GM19324 (cell line): Measurements from ENCODE around the gene UCHL5.

ENCODE experiments used
- ATAC-seq: cut with Tn5 transposase; IDR thresholded peaks from one replicate; pipeline ENCODE4 v1.9.1; 2021; ENCODE audit warnings: mild to moderate bottlenecking, moderate library complexity; ENCODE audit not compliant: unreplicated experiment, low FRiP score

UCHL5 gene

GRCh38 chr1:193059282-193060114 lies at the start of gene UCHL5, which contains the start of gene RO60:
TSS of gene UCHL5 (minus strand) at chr1:193059360. CDS start at chr1:193059260, 100 bp downstream.
TSS of gene RO60 (plus strand) at chr1:193059612. CDS start at chr1:193069055, 9,443 bp downstream.
- peak; percentile 95 for ATAC-seq

DNA sequence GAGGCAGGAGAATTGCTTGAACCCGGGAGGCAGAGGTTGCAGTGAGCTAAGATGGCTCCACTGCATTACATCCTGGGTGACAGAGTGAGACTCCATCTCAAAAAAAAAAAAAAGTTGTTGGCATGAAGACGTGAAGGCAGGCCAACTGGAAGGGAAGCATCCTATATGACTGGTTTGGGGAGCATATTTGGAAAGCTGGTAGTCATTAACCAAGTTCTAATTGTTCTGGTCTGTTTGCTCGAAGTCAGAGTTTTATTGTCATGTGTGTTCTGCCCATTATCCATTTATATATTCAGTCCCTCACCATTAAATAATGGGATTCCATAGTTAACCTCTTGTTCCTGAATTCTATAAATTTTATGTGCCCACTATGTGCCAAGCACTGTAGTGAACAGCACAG lies 49.3 kb upstream of the UCHL5 start:
- ATAC-seq, result no peak

- ATAC-seq, result no peak
These were observed 46.6 kb upstream of the UCHL5 start for GRCh38 chr1:193105821-193106177.

- ATAC-seq, result peak; percentile 95
These were observed 46.0 kb upstream of the UCHL5 start, which contains the start of gene GLRX2 for GRCh38 chr1:193104907-193105820. TSS of gene GLRX2 (minus strand) at chr1:193105414. CDS start at chr1:193105382, 32 bp downstream.

DNA sequence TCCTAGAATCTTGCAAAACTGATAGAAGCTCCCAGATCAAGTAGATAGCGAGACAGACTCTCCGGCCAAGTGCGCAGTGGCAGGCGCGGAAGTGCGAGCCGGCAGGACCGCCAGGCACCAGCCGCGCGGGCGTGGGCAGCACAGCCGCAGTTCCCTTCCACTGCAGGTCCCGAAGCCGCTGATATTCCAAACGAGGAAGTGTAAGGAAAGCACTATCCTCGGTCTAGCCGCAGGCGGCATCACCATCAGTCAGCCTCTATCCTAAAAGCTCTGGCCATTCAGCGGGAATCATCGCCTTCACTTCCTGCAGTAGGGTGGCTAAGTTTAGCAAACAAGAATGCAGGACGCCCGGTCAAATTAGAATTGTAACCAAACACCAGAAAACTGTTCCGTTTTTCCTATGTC lies 45.3 kb upstream of the UCHL5 start:
- peak; percentile 34 for ATAC-seq

GRCh38 chr1:193103759-193104501 lies 44.8 kb upstream of the UCHL5 start:
- no peak for ATAC-seq

DNA sequence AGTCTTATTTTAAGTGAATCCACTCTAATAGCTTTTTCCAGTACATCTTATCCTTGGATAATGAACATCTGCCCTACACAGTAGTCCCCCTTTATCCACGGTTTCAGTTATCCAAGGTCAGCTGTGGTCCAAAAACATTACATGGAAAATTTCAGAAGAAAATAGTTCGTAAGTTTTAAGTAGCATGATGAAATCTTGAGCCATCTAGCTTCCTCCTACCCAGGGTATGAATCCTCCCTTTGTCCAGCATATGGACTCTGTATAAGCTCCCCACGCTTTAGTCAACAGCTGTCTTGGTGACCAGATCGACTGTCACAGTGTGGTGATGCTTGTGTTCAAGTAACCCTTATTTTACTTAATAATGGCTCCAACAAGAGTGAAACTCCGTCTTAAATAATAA lies 43.5 kb upstream of the UCHL5 start:
- ATAC-seq, result no peak

DNA sequence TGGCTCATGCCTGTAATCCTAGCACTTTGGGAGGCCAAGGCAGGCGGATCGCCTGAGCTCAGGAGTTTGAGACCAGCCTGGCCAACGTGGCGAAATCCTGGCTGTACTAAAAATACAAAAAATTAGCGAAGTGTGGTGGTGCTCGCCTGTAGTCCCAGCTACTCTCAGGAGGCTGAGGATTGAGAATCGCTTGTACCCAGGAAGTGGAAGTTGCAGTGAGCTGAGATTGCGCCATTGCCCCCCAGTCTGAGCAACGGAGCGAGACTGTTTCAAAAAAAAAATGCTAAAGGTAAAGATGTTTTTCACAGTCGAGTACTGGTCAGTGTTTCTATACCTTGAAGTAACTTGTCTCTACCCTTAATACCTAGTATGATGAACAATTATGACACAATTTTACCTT lies 35.0 kb upstream of the UCHL5 start:
- ATAC-seq, result no peak

DNA sequence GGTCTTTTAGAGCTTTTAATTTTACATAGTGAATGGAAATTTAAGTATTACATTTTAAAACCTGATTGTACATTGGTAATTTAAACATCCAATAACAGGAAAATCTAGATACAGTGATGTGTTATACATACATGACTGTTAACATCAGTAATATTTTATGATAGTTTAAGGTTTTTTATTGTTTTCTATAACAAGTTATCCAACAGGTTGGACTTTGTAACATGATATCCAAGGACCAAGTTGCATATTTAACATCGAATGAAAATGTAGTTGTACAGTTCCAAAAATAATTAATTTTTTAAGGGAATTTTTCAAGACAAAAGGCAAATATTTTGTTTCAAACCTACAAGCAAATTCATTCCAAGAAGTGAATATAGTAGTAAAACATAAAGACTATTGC lies 31.7 kb upstream of the UCHL5 start:
- ATAC-seq, result no peak

DNA sequence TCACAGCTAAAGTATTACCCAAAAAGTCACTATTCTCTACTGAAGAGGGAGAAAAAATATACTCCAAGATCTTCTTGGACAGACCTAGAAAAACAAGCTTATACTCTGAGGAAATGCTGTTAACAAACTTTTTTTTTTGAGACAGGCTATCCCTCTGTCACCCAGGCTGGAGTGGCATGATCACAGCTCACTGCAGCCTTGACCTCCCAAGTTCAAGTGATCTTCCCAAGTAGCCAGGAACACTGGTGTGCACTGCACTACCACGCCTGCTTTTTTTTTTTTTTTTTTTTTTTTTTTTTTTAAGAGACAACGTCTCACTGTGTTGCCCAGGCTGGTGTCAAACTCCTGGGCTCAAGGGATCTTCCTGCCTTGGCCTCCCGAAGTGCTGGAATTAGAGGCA lies 28.7 kb upstream of the UCHL5 start:
- ATAC-seq, result no peak

GRCh38 chr1:193086342-193086741 lies 27.2 kb upstream of the UCHL5 start:
- no peak for ATAC-seq

DNA sequence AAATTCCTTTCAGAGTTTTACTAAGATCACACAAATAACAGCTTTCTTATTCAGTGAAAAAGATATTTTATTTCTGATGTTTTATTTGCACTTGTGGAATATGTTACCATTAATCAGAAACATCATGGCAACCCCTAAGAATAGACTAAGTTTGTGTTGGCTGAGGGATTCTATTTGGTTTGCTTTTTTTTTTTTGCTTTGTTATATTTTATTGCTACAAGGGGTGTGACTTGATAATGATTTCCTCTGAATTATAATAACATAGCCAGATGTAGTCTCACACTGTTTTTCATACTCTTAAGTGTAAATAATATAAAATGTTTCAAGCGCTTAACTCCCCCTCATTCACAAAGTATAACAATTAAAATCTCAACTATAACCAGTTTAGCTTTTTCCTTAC lies 26.1 kb upstream of the UCHL5 start:
- no peak for ATAC-seq

GRCh38 chr1:193083365-193084088 lies 24.4 kb upstream of the UCHL5 start:
- ATAC-seq, result peak; percentile 99

GRCh38 chr1:193079187-193079586 lies 20.0 kb upstream of the UCHL5 start:
- ATAC-seq, result no peak

GRCh38 chr1:193077991-193078390 lies 18.8 kb upstream of the UCHL5 start:
- no peak for ATAC-seq

DNA sequence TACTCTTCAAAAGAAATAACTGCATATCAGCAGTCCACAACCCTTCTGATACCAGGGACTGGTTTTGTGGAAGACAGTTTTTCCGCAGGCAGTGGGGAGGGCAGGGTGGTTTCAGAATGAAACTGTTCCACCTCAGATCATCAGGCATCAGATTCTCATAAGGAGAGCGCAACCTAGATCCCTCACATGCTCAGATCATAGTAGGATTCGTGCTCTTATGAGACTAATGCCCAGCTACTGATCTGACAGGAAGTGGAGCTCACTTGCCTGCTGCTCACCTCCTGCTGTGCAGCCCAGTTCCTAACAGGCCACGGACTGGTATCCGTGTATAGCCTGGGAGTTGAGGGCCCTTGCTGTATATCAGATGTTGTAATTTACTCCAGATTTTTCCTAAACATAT lies 11.8 kb upstream of the UCHL5 start:
- ATAC-seq, result peak; percentile 37

DNA sequence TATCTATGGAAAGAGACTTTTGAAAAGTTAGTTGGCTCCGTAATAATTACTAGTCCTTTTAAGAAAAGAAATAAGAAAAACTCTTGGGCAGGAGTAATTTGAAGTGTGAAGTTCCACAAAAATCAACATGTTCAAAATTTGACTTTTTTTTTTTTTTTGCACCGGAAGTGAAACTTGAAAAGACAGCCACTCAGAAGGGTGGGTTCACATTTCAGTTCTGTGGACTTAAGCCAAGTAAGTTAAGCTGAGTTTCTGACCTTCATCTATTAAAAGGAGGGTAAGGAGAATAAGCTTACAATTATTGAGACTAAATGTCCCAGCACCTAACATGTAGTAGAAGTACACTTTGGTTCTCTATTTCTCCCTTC lies 11.2 kb upstream of the UCHL5 start:
- ATAC-seq, result no peak

- no peak for ATAC-seq
These were observed 10.7 kb upstream of the UCHL5 start for GRCh38 chr1:193069748-193070385.

DNA sequence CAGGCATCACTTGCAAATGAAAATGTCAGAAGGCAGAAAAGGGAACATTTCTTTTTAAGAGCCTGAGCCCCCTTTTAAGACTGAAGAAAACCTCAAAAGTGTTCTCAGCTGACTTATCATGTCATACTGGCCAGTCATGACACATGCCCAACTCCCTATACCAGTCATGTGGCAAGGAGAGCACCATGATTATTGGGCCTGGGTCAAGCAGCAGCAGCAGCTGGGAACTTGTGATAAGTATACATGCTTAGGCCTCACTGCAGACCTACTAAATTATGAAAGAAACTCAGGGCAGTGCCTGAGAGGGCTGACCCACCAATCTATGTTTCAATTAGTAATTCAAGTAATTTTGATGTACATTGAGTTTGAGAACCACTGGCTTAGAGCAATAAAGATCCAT lies 8.9 kb upstream of the UCHL5 start:
- no peak for ATAC-seq

DNA sequence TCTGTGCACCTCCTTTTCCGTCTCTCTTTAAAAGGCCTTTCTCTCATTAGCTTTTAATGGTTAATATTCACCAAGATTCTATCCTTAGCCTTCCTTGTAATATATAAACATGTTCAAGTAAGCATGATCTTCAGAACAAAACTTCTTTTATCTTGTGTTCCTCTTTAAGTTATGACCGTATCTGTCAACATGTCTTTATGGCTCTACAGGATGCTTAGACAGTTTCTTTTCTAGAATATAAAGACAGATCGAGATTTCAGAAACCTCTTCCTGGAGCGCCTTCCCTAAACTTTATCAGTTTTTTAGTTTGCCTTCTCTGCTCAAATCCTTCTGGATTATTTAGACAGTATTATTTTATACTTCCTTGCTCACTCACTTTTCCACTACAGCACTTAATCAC lies 7.4 kb upstream of the UCHL5 start:
- ATAC-seq, result no peak
